ENCODE data around the gene C2CD5.
"Not testable (repeated sequence)": the region's sequence is repeated elsewhere in the genome, so short reads cannot be mapped to it uniquely, and the experiment has no call there.

Gene C2CD5

DNA sequence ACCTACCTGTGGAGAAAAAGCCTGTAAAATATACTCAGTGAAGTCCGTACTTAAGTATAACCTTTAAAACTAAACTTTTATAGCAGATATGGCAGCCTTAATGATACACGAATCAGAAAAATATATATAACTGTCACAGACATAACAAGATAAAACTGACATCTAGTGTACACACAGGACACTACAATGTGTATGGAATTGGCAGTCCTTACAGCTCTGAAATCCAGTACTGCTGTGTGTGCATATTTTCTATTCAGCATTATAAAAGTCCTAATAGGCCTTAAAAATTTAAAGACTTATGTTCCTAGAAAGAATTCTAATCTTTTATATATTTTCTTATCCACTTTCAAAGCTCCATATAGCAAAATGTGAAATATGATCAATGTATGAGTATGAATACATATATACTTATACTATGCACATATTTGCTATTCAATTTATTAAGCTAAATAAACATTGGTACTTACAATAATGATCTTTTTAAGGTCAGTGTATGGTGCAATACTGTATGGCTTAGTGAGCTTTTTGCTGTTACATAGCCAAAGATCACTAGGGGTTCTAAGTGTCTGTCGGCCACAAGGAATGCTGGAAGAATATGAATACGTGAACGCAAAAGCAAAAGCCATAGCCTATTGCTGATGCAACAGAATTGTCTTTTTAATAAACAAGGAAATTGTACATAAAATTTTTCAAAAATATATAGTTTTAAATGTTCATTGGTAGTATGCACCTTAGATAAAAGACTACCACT is 69.2 kb downstream of the C2CD5 start:
- DNase-seq = no peak

GRCh38 chr12:22473212-22473611 is 71.1 kb downstream of the C2CD5 start:
- no peak for DNase-seq

DNA sequence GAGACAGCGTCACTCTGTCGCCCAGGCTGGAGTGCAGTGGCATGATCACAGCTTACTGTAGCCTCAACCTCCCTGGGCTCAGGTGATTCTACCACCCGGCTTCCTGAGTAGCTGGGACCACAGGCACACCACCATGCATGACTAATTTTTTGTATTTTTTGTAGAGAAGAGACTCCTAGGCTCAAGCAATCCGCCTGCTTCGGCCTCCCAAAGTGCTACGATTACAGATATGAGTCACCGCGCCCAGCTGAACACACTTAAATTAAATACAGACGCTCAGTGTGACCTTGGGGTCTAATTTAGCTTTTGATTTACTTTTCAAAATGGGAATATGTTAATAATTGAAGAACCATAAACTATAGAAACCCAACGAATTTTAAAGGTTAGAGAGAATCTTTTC is 77.2 kb downstream of the C2CD5 start:
- no peak for DNase-seq

DNA sequence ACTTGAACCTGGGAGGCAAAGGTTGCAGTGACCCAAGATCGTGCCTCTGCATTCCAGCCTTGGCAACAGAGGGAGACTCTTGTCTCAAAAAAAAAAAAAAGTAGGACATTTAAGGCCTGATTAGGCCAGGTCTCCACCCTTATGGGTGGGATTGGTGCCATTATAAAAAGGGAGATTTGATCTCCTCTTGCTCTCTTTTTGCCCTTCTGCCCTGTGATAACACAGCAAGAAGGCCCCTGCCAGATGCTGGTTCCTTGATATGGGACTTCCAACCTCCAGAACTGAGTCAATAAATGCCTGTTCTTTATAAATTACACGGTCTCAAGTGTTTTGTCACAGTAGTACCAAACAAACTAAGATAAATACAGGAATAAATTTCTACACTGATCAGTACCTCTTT is 81.0 kb downstream of the C2CD5 start:
- no peak for DNase-seq

DNA sequence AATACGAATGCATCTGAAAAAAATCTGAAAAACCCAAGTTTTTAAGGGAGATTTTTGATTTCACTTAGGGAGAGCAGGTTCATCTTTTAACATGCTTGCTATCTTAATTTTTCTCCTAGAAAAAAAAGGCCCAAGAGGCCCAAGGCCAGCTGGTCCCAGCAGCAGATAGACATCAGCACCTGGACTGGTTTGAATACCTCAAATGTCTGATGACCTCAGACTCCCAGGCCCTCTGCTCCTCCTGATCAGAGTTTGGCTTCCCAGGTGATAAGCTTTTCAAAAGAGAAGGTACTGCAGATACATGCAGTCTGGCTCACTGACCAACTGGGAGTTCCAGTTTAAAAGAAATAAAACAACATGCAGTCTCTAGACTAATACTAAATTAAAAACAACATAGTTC is 82.6 kb downstream of the C2CD5 start:
- DNase-seq = no peak

GRCh38 chr12:22459838-22460490 is 84.4 kb downstream of the C2CD5 start:
- DNase-seq = peak; percentile 76

GRCh38 chr12:22458298-22458937 is 85.9 kb downstream of the C2CD5 start:
- DNase-seq = no peak

GRCh38 chr12:22457085-22457484 is 87.3 kb downstream of the C2CD5 start:
- no peak for DNase-seq

DNA sequence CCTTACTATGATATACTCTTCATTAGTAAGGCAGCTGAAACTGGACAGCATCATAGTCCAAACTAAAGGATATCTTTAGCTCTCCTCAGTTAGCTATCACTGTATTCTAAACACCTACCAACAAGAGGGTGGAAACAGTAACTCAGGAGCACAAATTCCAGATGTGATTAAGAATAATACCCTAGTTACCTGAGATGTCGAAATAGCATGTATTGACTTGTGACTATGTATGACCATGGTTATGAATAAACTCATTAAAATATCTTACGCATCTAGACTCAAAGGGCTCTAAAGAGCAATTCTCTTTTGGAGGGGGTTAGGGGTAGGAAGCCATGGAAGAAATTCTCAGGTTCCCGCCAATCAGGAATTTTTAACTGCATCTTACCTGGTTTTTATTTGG is 90.8 kb downstream of the C2CD5 start:
- no peak for DNase-seq

DNA sequence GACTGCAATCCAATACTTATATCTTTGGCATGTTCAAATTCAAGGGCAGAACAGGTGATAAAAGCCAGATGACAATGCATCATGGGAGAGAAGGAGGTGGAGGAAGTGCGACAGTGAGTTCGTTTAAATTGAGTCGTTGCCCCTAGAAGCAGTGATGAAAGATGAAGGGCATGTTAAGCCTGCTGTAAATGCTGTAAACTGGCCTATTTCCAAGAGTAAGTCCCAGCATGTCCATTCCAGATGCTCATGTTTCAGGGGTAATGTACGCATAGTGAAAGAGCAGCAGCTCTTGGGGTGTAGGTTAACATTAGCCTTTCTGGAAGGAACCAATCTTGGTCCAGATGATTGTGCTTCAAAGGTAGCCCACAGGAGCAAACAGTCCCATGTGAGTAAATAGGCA is 97.1 kb downstream of the C2CD5 start:
- DNase-seq = no peak

GRCh38 chr12:22444317-22444665 is 100.1 kb downstream of the C2CD5 start:
- not testable (repeated sequence) for DNase-seq

DNA sequence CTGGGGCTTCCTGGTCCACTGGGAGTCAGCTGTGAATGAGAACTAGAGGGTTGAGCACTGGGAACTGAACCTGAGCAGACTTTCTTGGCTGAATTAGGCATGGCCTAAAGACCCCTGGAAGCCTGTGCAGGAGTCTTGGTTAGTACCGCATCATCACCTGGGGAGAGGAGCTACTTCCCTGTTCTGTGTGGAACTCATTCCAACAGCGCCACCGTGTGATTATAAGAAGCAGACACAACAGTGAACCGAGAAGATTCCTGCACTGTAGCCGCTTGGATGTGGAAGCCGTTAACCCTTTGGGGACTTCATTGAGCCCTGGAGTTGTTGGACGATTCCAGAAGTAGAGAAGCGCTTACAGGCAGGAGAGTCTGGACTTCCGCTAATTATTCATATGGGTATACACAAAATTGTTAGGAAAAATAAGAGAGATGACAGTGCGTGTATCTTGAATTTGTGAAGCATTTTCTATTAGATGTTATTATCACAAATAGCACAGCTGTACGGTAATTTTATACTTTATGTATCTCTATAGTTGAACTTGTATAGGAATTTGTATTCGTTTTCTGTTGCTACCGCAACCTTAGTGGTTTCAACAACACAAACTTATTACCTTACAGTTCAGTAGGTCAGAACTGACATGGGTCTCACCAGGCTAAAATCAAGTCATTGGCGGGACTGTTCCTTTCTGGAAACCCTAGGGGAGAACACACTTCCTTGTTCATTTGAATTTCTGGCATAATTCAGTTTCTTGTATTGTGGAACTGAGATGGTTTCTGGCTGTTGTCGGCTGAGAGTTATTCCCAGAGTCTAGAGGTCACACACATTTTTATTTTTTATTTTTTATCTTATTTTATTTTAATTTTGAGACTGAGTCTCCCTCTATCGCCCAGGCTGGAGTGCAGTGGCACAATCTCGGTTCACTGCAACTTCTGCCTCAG is 100.7 kb downstream of the C2CD5 start:
- DNase-seq = peak; percentile 82

GRCh38 chr12:22437031-22437806 is 107.1 kb downstream of the C2CD5 start:
- DNase-seq = no peak

DNA sequence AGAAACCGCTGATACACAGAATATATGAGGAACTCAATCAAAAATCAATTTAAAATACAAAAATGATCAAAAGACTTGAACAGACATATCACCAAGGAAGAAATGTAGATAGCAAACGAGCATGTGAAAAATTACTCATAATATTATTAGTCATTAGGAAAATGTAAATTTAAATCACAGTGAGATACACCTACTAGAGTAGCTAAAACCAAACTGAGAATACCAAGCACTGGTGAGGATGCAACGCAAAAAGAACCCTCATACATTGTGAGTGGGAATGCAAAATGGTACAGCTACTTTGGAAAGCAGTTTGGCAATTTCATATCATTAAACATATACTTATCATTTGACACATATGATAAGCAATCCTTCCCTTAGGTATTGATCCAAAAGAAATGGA is 108.8 kb downstream of the C2CD5 start:
- DNase-seq = no peak

GRCh38 chr12:22431693-22432251 is 112.6 kb downstream of the C2CD5 start:
- DNase-seq = no peak

- DNase-seq = no peak
Observed at GRCh38 chr12:22416801-22417200, 127.5 kb downstream of the C2CD5 start.

DNA sequence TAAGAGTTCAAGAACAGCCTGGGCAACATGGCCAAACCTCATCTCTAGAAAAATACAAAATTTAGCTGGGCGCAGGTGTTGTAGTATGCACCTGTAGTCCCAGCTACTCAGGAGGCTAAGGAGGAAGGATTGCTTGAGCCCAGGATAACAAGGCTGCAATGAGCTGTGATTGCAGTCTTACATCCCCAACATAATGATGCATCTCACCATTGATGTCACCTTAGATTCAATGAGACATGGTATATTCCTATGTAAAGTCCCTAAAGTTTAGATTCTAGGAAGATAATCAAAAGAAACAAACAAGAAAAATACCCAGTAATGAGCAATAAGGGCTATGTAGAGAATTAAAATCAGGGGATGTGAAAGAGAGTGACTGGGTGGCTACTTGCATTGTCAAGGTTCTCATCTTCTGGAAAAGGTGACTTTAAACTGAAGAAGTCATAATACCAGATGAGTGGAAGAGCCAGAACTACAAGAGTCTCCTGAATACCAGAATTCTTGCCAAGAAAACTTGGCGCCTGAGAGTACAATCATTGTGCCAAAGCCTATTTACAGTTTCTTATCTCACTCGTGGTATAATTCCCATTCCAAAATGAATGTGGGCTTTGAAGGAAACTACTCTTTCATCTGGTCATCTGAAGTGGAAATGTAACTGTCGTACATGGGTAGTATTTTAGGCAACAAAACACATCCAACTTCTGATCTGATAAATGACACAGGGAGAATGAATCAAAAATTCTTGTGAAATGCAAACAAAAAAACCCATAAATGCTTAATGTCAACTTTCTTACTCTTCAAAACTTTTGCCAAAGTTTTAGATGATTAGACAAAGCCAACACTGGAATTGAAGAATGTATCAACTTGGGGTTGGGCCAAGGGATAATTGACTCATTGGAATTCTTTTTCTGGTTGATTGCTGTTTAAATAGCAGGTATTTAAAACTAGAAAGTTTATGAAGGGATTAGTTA is 128.7 kb downstream of the C2CD5 start:
- no peak for DNase-seq

GRCh38 chr12:22414742-22415141 is 129.6 kb downstream of the C2CD5 start:
- DNase-seq = no peak

DNA sequence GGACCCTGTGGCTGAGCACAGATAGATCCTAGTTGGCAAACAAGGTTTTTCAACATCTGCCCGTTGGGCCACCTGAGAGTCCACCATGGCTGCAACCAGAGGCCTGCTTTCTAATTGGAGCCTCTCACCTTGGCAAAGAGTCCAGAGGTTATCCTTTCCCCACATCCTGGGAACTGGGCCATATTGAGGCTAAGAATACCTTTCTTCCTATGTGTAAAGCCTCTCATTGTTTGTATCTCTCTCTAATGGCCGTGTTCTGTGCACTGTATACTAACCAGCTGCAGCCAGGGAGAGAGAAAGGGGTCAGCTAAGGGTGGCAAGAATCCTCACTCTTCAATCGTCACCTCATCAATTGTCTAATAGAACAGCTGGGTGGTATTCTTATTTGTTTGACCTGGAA is 130.8 kb downstream of the C2CD5 start:
- no peak for DNase-seq

- no peak for DNase-seq
Observed at GRCh38 chr12:22412581-22412980, 131.8 kb downstream of the C2CD5 start.

- no peak for DNase-seq
Observed at GRCh38 chr12:22410486-22410885, 133.9 kb downstream of the C2CD5 start.

All from suppressor macrophage treated with lipopolysaccharide for 4 hours (primary cell).